HCT116 (cell line): ENCODE measurements around the gene ACKR3.

ENCODE experiments used
- POLR2AphosphoS5 ChIP-seq: IDR thresholded peaks from 2 replicates; pipeline ENCODE4 v1.6.1; 2011; ENCODE audit warnings: mild to moderate bottlenecking, low read depth, low read length, moderate library complexity
- TCF7L2 ChIP-seq: IDR thresholded peaks from 2 replicates; pipeline ENCODE4 v1.7.0; 2011; ENCODE audit warnings: borderline replicate concordance, inconsistent platforms; ENCODE audit not compliant: insufficient read depth, insufficient read length; ENCODE audit errors: extremely low read depth
- TF ChIP-seq, protein P1 (sequence below), 3 experiments: fragments of 200-600 bp in 1 of 3; sonication (generic) in 1 of 3; IDR thresholded peaks in 2 of 3; conservative IDR thresholded peaks in 1 of 3; 2 replicates each; pipeline ENCODE4 v1.5.1; 2012 to 2017; ENCODE audit warnings: low read depth in 2 of 3, low read length in 2 of 3, antibody characterized with exemption in 1 of 3, borderline replicate concordance in 1 of 3, control low read depth in 1 of 3, mild to moderate bottlenecking in 1 of 3, mixed read lengths in 1 of 3, mixed run types in 1 of 3, moderate library complexity in 1 of 3; ENCODE audit not compliant: insufficient read depth in 1 of 3

DNA sequence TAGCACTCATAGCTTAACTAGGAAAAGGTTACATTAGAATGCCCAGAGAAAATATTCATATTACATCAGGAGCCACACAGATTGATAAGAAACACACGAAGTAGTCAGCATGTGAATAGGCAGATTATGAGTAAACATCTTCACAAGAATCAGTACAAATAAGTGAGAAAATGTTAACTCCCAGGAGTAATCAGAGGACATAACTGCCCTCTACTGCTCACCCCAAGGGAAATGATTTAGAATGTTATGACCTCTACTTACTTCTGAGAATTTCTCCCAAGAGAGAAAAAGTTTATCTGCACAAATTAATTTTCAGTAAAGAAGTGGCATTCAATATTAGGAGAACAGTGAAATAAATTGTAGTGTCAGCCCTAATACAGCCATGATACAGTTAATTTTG lies 39.1 kb upstream of the ACKR3 start:
- no peak for TF ChIP-seq POLR2AphosphoS5
- no peak for TF ChIP-seq TCF7L2
- TF ChIP-seq, protein P1, sequence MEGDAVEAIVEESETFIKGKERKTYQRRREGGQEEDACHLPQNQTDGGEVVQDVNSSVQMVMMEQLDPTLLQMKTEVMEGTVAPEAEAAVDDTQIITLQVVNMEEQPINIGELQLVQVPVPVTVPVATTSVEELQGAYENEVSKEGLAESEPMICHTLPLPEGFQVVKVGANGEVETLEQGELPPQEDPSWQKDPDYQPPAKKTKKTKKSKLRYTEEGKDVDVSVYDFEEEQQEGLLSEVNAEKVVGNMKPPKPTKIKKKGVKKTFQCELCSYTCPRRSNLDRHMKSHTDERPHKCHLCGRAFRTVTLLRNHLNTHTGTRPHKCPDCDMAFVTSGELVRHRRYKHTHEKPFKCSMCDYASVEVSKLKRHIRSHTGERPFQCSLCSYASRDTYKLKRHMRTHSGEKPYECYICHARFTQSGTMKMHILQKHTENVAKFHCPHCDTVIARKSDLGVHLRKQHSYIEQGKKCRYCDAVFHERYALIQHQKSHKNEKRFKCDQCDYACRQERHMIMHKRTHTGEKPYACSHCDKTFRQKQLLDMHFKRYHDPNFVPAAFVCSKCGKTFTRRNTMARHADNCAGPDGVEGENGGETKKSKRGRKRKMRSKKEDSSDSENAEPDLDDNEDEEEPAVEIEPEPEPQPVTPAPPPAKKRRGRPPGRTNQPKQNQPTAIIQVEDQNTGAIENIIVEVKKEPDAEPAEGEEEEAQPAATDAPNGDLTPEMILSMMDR (IDR thresholded peaks at IDR 0.05 in 2 of 3, conservative IDR thresholded peaks at IDR 0.05 in 1 of 3; ENCODE audit: borderline replicate concordance in 1 of 3, insufficient read depth in 1 of 3, low read depth in 2 of 3, low read length in 2 of 3) = no peak
